NCI-H2196 (cell line): ENCODE measurements around the gene MACROD2.
"Not testable (repeated sequence)": the region's sequence is repeated elsewhere in the genome, so short reads cannot be mapped to it uniquely, and the experiment has no call there.

Experiments
- DNase-seq: peaks from one replicate; lab custom pipeline; 2025; ENCODE audit not compliant: unreplicated experiment; lab: John Stamatoyannopoulos, UW

The MACROD2 gene

DNA sequence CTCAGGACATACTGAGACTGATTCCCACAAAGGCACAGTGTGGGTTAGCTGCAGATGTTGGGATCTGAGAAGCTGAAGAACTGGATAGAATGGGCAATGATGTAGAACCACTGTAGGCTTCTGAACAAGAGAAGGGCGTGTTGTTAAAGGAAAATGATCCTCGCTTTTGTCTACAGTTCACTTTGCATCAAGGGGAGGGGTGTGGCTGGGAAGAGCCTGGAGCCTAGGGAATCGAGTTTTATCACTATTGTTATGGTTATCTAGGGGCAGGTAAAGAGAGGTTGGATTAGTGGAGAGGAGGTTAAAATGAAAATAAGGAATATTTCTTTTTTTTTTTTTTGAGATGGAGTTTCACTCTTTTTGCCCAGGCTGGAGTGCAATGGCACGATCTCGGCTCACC, 1809.8 kb downstream of the MACROD2 start:
- no peak for DNase-seq

DNA sequence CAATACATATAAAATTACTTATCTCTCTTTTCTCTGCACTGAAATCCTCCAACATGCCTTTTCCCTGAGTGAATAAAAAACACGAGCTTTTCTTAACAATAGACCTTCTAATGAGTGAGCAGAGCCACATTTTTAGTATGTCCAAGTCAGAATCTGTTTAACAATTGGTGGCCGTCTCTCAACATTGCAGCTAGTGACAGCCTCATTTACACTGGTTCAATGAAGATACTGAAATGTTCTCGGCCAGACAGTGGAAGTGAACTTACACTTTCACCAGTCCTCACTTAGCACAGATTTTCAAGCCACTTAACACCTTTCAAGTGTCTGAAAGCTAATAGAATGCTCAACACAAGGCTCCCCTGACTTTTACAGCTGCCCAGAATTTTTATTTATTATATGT, 1810.8 kb downstream of the MACROD2 start:
- DNase-seq = no peak

DNA sequence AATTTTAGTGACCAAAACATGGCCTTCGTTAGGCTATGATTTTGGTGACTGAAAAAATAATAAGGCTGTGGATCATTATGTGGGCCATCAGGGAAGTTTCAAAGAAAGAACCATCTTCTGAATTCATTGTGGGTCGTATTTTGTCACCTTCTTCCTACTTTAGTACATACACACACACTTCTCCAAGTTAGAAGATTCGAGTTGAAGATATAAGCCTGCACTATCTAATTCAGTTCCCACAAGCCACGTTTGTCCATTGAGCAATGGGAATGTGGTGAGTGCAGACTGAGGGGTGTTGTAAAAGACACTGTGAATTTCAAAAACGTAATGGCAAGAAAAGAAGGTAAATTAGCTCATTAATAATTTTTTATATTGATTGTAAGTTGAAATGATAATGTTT, 1812.0 kb downstream of the MACROD2 start:
- no peak for DNase-seq

DNA sequence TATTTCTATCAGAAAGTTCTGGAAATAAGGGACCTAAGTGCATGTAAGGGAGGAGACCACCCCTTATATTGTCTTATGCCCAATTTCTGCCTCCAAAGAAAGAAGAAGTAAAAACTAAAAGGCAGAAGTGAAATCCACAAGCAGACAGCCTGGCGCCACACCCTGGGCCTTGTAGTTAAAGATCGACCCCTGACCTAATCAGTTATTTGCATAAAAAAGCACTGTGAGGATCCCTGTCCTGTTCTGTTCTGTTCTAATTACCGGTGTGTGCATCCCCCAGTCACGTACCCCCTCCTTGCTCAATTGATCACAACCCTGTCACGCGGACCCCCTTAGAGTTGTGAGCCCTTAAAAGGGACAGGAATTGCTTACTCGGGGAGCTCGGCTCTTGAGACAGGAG, 1812.5 kb downstream of the MACROD2 start:
- DNase-seq = not testable (repeated sequence)

DNA sequence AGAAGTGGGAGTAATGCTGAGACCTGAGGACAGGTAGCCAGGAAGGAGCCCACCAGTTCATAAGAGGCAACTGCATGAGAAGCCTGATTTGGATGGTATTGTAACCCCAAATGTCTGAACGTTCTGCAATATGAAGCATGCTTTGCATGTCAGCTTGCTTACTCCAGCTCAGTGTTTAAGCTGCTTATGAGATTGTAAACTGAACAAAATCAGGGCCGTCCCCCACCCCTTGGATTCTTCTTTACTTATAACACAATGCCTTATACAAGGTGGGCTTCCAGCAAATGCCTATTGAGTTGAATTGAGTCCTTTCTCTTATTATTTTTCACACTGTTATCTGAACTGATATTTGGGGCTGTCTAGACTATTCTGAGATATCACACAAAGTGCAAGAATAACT, 1816.6 kb downstream of the MACROD2 start:
- no peak for DNase-seq

DNA sequence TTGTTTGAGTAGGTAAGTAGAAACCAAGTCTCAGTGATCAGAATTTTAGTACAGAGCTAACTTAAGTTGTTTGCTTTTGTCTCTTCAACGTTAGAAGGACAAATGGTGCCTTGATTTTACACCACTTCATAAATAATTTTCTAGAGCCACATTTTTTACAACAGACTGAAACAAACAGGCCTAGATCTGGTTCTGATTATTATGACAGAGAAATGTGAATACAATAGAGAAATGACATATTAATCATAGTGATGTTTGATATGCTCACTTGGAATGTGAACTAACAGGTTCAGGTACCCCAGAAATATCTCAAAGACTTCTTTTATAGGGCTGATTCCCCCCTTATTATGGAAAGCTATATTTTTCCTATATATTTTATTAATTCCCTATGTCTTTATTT, 1817.4 kb downstream of the MACROD2 start:
- DNase-seq = no peak

DNA sequence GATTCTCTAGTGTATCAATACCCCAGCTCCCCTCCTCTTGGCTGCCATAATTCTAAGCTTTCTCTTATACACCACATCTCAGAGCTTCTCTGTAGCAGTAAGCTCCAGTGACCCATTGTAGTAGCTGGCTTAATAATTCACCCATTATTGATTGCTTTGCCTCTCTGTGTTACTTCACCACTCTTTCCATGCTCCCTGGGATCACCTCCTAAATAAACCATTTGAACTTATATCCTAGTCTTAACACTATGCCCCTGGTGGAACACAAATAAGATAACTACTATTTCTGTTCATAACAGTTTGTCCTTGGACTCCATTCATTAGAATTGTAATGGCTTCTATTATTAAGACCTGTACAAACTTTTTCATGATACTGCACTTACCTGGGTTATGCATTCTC, 1819.0 kb downstream of the MACROD2 start:
- no peak for DNase-seq

DNA sequence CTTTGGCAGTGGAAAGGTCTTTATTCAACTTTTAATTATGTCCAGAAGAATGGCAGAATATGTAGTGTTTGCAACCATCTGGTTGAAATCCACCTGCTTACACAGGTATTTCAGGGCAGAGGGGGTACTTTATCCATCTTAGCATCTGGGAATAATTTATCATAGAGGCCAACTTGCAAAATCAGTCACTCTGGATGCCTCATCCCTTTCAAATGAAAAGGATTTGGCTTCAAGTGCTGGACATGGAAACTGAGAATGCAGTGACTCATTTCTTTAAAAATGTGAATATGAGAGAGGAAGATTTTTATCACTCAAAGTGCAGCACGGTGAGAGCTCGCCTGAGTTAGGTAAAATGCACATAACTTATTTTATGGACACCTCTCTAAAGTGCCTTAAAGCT, 1819.6 kb downstream of the MACROD2 start:
- DNase-seq = no peak

DNA sequence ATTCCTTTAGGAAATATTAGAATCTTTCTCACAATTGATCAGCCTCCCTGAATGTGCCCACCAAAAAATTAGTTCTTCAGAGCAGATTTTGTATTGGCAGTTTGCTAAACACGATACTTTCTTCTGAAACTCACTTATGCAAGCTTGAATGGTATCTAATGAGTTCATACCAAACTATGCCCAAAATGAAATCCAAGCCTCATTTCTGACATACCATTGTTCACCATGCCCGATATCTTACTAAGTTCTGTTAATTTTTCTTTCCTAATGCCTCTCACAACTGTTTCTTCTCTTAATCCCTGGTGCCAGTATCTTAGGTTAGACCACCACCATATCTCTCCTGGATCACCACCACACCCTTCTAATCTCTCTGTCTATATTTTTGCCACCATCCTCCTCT, 1822.0 kb downstream of the MACROD2 start:
- no peak for DNase-seq

DNA sequence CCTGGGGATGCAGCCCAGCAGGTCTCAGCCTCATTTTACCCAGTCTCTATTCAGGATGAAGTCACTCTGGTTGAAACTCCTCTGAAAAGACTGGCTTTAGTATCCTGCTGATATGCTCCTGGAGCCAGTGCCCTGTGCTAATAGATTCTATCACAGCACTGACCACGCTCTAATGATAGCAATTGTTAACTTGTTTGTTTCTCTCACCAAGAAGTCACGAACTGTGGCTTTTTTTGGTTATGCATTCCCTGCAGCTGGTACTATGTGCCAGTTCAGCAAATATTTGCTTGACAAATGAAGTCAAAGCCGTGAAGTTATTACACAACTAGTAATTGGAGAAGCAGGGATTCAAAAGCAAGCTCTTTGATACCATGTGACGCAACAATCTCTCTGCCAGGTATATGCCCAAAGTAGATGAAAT, 1823.3 kb downstream of the MACROD2 start:
- peak; percentile 77 for DNase-seq

DNA sequence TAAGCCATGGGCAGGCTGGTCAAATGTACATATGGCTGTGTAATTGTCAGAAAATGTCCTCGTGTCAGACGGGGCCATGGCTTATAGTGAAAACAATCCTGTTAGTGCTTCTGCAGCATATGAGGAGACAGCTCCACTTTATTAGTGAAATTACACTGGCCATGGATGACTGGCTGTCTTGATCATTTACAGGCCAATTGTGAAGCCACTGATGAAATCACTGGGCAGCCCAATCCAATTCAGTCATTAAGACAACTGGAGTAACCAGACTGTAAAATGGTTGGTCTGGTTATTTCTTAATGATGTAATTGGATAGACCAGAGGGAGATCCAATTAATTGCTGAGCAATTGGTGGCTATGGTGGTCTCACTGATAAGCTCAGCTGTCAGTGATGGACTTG, 1828.4 kb downstream of the MACROD2 start:
- no peak for DNase-seq

DNA sequence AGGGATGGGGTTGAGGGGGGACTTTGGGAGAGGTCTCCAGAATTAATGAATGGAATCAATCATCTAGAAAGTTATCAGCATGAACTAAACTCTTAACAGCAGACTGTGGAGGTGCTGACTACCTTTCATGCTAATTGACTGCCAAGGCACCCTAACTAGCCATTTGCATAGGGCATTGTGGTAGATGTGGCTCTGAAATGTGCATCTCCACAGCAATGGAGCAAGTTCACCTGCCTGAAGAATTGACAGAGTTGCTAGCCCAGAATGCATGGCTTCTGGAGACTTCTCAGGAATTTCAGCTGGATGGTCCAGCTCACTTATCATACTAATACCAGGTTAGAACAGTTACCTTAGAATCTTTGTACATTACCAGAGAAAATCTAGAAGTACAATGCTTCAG, 1832.3 kb downstream of the MACROD2 start:
- DNase-seq = no peak

DNA sequence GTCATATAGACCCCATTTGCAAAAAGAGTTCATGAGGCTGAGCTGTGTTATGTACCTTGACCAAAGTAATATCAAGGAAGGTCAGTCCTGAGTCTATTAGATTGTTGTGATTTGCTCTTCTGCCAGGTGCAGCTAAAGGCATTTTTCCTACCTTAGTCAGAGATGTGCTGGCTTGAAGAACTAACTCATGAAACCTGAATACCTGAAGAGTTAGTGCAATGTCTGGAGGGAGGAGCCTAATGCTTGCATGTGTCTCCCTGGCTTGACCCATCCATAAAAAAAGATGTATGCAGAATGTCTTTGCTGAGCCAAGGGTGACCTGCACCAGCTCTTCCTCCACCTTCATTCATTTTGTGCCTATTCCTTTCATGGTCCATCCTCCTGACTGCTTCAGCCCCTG, 1835.9 kb downstream of the MACROD2 start:
- DNase-seq = no peak

DNA sequence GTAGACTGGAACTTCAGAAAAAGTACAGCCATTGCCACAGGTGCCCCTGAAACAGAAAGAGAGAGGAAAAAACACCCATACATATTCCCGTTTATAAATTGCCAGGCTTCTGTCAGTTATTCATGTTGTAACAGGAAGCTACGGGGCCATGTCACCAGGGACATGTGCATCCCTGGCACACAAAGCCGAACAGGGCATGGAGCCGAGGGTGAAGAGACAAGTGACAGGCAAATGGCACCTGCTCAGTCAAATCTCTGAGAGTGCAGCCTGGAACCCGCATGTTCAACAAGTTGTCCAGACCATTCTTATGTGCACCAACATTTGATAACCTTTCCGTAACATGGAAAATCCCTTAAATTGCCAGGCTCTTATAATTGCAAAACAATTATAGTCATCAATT, 1837.2 kb downstream of the MACROD2 start:
- DNase-seq = no peak

DNA sequence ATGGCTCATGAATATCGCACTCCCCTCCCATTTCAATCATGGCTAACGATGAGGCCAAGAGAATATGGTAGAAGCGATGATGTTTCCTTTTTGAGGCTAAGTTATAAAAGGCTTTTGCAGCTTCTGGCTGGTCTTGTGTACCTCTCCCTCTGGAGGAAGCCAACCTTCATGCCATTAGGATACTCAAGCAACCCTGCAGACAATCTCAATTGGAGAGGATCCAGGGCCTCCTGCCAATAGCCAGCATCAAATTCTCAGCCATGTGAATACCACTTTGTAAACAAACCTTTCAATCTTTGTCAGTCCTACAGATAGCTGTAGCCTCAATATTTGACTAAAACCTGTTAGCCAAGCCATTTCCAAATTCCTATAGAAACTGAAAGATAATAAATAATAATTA, 1839.5 kb downstream of the MACROD2 start:
- peak; percentile 66 for DNase-seq

DNA sequence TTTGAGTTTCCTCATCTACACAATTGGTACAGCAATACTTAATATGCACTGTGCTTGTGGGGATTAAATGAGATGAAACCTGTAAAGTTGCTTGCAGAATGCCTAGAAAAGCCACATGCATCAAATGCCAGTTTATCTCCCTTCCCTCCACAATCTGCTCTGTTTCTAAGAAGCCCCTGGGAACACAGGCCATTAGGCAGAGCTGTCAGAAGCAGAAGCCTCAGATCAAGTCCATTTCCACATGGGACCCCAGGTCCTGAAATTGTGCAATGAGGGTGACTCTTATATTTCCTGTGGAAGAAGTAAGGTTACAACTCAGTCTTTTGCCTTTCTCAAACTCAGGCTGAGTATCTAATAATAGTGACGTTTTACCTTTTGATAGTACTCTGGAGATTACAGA, 1840.5 kb downstream of the MACROD2 start:
- no peak for DNase-seq

DNA sequence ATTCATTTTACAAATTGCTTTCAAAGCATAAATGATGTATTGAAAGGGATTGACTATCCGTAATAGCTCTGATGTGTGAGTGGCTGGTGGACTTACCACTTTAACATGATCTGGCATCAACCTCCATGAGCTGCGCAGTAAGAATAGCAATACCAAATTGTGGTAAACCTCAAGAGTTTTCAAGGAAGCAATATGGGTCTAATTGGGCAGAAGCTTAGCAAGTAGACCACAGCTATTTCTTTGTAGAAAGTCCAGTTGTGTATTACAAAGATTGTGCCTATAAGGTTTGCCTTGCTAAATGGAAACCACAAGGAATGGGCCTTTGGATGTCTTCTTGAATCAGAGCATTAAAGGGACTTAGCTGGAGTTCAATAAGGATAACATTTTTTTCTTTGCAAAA, 1841.3 kb downstream of the MACROD2 start:
- no peak for DNase-seq

DNA sequence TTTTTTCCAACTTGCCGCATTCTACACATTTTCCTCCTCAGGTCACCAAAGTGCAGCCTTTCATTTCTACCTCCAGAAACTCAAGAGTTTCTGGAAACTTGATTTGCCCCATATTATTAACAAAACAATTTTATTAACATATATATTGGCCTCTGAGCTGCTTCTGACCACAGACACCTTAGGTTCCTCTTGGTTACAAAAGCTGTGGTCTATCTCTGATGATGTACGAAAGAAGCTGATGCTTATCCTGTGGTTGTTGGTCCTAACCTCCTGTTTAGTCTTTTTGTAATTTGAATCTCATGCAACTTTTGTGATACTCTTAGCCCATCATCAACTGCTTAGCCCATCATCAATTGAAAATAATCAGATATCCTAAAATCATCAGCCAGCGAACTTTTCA, 1842.2 kb downstream of the MACROD2 start:
- no peak for DNase-seq

DNA sequence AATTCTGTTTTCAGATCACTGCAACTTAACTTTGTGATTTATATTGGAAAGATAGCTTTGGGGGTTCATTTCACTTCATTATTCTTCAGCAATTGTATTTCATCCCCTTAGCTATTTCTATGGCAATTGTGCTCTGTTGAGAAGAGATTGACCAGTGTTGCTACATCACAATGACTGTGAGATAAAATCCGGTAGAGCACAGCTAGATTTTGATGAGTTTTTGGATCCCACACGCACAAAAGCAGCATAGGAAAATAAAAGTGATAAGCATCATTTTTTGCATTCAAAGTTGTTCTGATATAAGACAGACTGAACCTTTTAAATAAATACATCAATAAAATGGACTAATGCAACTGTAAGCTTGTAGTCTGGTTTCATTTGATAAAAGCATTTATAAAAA, 1843.2 kb downstream of the MACROD2 start:
- DNase-seq = no peak

DNA sequence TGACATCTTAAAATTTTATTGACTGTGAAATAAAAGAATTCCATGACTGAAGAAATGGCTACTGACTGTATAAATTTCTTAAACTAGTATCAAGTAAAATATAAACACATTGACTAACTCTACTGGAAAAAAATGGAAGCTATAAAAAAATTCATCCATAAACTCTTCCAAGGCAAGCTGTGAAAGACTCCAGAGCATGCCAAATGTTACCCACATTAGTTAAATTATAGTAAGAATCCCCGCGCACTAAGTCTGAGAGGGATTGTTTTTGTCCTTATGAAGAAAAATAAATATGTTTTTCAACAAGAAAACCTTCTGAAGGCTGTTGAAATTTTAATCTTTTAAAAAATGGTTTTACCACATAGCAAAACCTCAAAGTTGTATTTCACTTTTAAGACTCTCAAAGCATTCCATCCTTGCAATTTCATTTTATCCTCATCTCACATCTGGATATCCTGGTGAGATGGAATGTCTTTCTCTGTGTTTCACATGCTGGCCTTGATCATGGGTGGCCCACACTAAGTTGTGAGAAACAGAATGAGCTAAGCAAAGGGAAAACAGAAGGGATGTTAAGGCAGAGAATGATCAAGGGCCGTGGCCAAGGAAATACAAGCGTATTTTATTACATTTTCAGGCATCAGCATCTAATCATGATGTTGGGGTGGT, 1845.5 kb downstream of the MACROD2 start:
- no peak for DNase-seq

DNA sequence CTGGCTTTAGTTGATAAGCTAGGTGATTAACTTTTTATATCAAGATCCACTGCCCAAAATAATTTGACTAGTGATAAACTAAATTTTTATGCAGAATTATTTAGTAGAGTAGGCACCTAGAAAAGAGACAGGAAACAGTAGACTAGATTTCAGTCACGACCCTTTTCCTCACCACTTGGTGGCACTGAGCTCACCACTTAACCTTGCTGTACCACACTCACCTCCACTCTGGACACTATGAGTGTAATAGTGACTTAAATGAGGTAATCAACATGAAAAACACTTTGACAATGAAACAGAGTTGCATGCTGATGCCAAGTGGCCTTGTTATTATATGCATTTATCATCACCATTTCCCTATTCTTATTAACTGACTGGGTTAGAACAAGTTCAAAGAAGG, 1847.6 kb downstream of the MACROD2 start:
- no peak for DNase-seq

DNA sequence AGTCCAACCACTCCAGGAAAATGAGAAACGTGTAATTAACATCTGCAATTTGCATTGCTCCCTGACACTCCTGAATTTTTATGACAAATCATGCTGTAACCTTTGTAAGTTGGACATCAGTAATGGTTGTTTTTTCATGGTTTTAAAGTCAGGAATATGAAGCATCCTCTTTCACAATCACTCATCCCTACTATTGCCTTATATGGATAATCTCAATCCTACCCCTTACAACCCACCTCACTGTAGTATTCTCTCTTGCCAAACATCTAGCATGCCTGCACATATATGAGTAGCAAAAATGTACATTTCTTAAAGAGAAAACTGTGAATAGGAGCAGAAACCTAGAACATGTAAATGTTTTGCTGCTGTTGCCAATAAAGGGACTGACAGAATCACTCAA, 1848.5 kb downstream of the MACROD2 start:
- no peak for DNase-seq

DNA sequence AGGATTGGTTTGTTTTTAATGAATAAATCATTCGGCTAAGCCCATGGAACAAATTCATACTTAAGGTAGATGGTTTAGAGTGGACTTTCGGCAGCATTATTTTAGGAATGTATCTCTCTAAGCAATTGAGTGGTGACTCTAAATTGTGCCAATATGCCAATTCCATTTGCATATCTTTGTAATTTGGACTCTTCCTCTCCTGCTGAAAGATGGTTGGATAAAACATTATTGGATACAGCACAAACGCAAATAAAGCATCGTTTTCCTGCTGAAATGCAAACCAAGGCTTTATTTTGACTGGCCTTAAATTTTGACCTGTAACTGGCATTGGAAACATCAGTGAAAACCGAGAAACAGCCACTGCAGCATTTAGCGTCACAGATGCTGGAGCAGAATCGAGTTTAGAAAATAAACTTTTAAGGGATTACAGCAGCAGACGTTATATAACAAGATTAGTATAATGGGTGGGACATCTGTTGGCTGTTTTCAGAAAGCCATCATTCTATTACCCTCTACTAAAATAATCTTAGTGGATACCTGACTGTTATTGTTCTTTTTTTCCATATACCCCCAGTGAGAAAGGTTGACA, 1852.0 kb downstream of the MACROD2 start:
- DNase-seq = no peak
